ENCODE measurements around the gene USP5.

Gene USP5

GRCh38 chr12:6883252-6883651 lies 31.3 kb downstream of the USP5 start:
- no peak for TF ChIP-seq REST (IDR thresholded peaks at IDR 0.05; ENCODE audit: low read depth)
- TF ChIP-seq TCF12 (IDR thresholded peaks at IDR 0.05; ENCODE audit: low read depth): no peak
- no peak for TF ChIP-seq TEAD4 (IDR thresholded peaks at IDR 0.05)
- no peak for TF ChIP-seq RAD21 (IDR thresholded peaks at IDR 0.05; ENCODE audit: low read depth)
- no peak for TF ChIP-seq FOXM1 (IDR thresholded peaks at IDR 0.05; ENCODE audit: borderline replicate concordance, low read depth)
- TF ChIP-seq EGR1 (IDR thresholded peaks at IDR 0.05): no peak
- TF ChIP-seq CEBPB (IDR thresholded peaks at IDR 0.05): no peak
- TF ChIP-seq, protein P1, sequence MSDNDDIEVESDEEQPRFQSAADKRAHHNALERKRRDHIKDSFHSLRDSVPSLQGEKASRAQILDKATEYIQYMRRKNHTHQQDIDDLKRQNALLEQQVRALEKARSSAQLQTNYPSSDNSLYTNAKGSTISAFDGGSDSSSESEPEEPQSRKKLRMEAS (IDR thresholded peaks at IDR 0.05): no peak
- TF ChIP-seq, protein P2, sequence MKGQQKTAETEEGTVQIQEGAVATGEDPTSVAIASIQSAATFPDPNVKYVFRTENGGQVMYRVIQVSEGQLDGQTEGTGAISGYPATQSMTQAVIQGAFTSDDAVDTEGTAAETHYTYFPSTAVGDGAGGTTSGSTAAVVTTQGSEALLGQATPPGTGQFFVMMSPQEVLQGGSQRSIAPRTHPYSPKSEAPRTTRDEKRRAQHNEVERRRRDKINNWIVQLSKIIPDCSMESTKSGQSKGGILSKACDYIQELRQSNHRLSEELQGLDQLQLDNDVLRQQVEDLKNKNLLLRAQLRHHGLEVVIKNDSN (IDR thresholded peaks at IDR 0.05): no peak
- TF ChIP-seq ZBTB7A (IDR thresholded peaks at IDR 0.05; ENCODE audit: low read depth): no peak
- no peak for TF ChIP-seq TAF1 (IDR thresholded peaks at IDR 0.05; ENCODE audit: low read depth)
- no peak for TF ChIP-seq YY1 (IDR thresholded peaks at IDR 0.05; ENCODE audit: low read depth)
- no peak for TF ChIP-seq NFIC (IDR thresholded peaks at IDR 0.05)
- no peak for TF ChIP-seq EP300 (IDR thresholded peaks at IDR 0.05; ENCODE audit: borderline replicate concordance)
- no peak for TF ChIP-seq CREB1 (IDR thresholded peaks at IDR 0.05; ENCODE audit: low read depth)

- TF ChIP-seq ZBTB7A (IDR thresholded peaks at IDR 0.05; ENCODE audit: low read depth) (no peak), EP300 (IDR thresholded peaks at IDR 0.05; ENCODE audit: borderline replicate concordance) (no peak), TEAD4 (IDR thresholded peaks at IDR 0.05) (no peak), CREB1 (IDR thresholded peaks at IDR 0.05; ENCODE audit: low read depth) (no peak), TAF1 (IDR thresholded peaks at IDR 0.05; ENCODE audit: low read depth) (no peak), NFIC (IDR thresholded peaks at IDR 0.05) (no peak), REST (IDR thresholded peaks at IDR 0.05; ENCODE audit: low read depth) (no peak), EGR1 (IDR thresholded peaks at IDR 0.05) (no peak), FOXM1 (IDR thresholded peaks at IDR 0.05; ENCODE audit: borderline replicate concordance, low read depth) (no peak), CEBPB (IDR thresholded peaks at IDR 0.05) (no peak), RAD21 (IDR thresholded peaks at IDR 0.05; ENCODE audit: low read depth) (no peak), TCF12 (IDR thresholded peaks at IDR 0.05; ENCODE audit: low read depth) (no peak)
- TF ChIP-seq, protein P1 (IDR thresholded peaks at IDR 0.05): no peak
- TF ChIP-seq, protein P2 (IDR thresholded peaks at IDR 0.05): no peak
These were observed 31.7 kb downstream of the USP5 start for GRCh38 chr12:6883683-6884082.

- TF ChIP-seq, protein P1 (IDR thresholded peaks at IDR 0.05): no peak
- TF ChIP-seq YY1 (IDR thresholded peaks at IDR 0.05; ENCODE audit: low read depth) (no peak), CREB1 (IDR thresholded peaks at IDR 0.05; ENCODE audit: low read depth) (no peak), TAF1 (IDR thresholded peaks at IDR 0.05; ENCODE audit: low read depth) (no peak), REST (IDR thresholded peaks at IDR 0.05; ENCODE audit: low read depth) (no peak), CEBPB (IDR thresholded peaks at IDR 0.05) (no peak), TCF12 (IDR thresholded peaks at IDR 0.05; ENCODE audit: low read depth) (no peak), ZBTB7A (IDR thresholded peaks at IDR 0.05; ENCODE audit: low read depth) (no peak), EP300 (IDR thresholded peaks at IDR 0.05; ENCODE audit: borderline replicate concordance) (no peak), TEAD4 (IDR thresholded peaks at IDR 0.05) (no peak), EGR1 (IDR thresholded peaks at IDR 0.05) (no peak), NFIC (IDR thresholded peaks at IDR 0.05) (no peak), RAD21 (IDR thresholded peaks at IDR 0.05; ENCODE audit: low read depth) (no peak), FOXM1 (IDR thresholded peaks at IDR 0.05; ENCODE audit: borderline replicate concordance, low read depth) (no peak)
- TF ChIP-seq, protein P2 (IDR thresholded peaks at IDR 0.05): no peak
These were observed 32.6 kb downstream of the USP5 start for GRCh38 chr12:6884539-6884938.

Measured in Ishikawa (cell line).